NCI-H2029 treated with DMSO at 0.1 percent for 48 hours (cell line): Measurements from ENCODE around the gene UQCRHL.
"Not testable (repeated sequence)": the region's sequence is repeated elsewhere in the genome, so short reads cannot be mapped to it uniquely, and the experiment has no call there.

ENCODE experiments used
- DNase-seq: peaks from one replicate; lab custom pipeline; 2025; lab: John Stamatoyannopoulos, UW

The UQCRHL gene

DNA sequence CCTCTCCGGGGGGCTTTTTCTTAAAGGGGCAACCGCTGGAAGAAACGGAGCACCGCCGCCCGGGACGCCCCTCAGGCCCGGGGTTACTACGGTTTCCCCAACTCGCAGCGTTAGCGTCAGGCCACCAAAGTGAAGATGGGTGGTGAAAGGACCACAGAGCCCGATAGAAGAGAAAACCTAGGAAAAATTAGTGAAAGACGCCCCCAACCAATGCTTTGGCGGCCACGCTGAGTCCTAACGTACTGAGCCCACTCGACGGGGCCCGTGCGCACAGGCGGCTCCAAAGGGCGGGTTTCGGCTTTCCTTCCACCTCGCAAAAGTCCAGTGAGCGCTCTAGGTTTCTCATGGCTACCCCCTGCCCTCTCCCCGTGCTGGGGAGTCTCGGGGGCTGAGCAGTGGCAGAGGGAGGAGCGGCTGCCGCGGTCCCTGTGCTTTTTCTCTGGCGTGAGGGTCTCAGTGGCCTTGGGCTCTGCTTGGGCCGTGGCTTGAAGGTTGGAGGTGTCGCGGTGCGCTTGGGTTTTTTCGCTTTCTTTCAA, 27.8 kb upstream of the UQCRHL start:
- DNase-seq: no peak

- peak; percentile 87 for DNase-seq
These were observed 27.2 kb upstream of the UQCRHL start for GRCh38 chr1:15834406-15835204.

- DNase-seq: no peak
These were observed 26.5 kb upstream of the UQCRHL start for GRCh38 chr1:15833842-15834405.

- DNase-seq: peak; percentile 31
These were observed 25.7 kb upstream of the UQCRHL start for GRCh38 chr1:15833069-15833679.

DNA sequence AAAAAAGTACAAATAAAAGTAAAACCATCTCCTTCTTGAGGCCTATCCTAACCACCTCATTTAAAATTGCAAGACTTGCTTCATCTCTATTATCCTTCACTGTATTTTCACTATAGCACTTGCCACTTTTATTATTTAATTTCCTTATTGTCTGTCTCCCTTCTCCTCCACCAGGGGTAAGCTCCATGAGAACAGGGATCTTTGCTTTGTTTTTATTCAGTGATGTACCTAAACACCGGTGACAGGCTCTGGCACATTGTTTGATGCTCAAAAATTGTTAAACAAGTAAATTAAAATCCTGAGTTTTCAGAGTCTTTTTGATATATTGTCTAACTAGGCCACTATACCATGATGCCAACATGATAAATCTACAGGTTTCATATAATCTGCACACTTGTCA, 22.8 kb upstream of the UQCRHL start:
- DNase-seq: no peak

DNA sequence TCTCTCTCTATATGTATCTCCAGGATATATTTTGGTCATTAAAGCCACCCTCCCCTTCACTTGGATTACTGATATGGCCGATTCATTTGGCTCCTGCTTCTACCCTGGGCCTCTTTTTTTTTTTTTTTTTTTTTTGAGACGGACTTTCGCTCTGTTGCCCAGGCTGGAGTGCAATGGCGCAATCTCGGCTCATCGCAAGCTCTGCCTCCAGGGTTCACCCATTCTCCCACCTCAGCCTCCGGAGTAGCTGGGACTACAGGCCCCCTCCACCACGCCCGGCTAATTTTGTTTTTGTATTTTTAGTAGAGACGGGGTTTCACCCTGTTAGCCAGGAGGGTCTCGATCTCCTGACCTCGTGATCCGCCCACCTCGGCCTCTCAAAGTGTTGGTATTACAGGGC, 21.5 kb upstream of the UQCRHL start:
- DNase-seq: not testable (repeated sequence)

DNA sequence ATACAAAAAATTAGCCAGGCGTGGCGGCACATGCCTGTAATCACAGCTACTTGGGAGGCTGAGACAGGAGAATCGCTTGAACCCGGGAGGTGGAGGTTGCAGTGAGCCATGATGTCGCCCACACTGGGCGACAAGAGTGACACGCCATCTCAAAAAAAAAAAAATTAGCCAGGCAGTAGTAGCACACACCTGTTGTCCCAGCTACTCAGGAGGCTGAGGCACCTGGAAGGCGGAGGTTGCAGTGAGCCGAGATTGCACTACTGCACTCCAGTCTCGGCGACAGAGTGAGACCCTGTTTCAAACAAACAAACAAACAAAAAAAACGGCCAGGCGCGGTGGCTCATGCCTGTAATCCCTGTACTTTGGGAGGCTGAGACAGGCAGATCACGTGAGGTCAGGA, 20.1 kb upstream of the UQCRHL start:
- DNase-seq: not testable (repeated sequence)

GRCh38 chr1:15826810-15827507, 19.5 kb upstream of the UQCRHL start:
- no peak for DNase-seq

GRCh38 chr1:15825800-15826199, 18.4 kb upstream of the UQCRHL start:
- no peak for DNase-seq

GRCh38 chr1:15820478-15820877, 13.0 kb upstream of the UQCRHL start:
- no peak for DNase-seq

DNA sequence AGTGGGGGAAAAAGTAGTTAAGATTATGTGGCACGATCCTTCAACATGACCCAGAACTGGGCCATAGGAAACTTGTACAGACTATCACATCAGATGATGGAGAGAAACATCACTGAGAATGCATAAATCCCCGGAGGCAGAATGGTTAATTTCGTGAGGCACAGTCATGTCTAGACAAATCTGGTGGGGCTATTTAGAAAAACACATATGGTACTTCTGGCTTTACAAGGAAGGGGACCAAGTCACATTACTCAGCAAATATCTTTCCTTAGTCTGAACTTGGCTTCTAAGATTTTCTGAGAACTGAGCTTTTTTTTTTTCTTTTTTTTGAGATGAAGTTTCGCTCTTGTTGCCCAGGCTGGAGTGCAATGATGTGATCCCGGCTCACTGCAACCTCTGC, 9.2 kb upstream of the UQCRHL start:
- DNase-seq: no peak

DNA sequence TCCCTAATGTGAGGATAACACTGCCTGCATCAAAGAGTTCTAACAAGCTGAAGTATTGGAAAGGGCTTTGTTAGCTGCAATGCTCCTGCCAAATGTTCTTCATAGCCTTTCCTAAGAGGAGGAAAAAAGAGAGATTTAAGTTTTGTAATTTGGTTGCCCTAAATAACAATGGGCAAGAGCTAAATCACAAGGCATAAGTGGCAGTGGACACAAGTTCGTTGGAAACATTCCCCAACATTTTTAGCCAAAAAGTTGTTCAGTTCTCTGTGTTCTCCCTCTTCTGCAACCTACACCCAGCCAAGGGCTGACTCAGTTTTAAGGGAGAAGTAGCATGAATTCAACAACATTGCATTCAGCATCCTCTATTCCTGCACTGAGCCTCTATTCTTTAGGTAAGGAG, 2.6 kb upstream of the UQCRHL start:
- DNase-seq: no peak

GRCh38 chr1:15808955-15809354, 1.5 kb upstream of the UQCRHL start:
- no peak for DNase-seq

- DNase-seq: no peak
These were observed 328 bp downstream of the UQCRHL start for GRCh38 chr1:15807121-15807520.

DNA sequence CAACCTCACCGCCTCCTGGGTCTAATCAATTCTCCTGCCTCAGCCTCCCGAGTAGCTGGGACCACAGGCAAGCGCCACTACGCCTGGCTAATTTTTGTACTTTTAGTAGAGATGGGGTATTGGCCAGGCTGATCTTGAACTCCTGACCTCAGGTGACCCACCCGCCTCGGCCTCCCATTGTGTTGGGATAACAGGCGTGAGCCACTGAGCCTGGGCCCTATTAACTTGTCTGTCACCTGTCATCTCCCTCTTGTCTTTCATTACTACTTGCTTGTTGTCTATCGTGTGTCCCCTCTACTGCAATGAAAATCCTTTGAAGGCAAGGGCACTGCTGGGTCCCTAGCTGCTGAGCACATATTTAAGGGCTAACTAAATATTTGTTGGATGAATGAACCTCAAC, 3.4 kb downstream of the UQCRHL start:
- DNase-seq: no peak

GRCh38 chr1:15803380-15803779, 4.1 kb downstream of the UQCRHL start:
- no peak for DNase-seq

- DNase-seq: no peak
These were observed 5.0 kb downstream of the UQCRHL start for GRCh38 chr1:15802234-15802965.

- DNase-seq: no peak
These were observed 7.3 kb downstream of the UQCRHL start for GRCh38 chr1:15799928-15800835.

- no peak for DNase-seq
These were observed 8.2 kb downstream of the UQCRHL start for GRCh38 chr1:15799004-15799867.
